GM12878 (cell line): ENCODE data around the gene BEST2. TPM values are rescaled to one million over a fixed set of nuclear protein-coding genes. Genes with fewer than 3 reads are reported as not detected.

ENCODE experiments used
- ATAC-seq: fragments of 200-7000 bp; cut with Tn5 transposase; 3 replicates; pipeline ENCODE4 v1.9.1; 2020; ENCODE audit warnings: mild to moderate bottlenecking, moderate library complexity
- BruUV-seq: library from RNA; stranded (reverse); fragments of 400-500 nt; replicated peaks from 2 replicates; lab custom pipeline; 2021; lab: Mats Ljungman, UMichigan
- CTCF ChIA-PET: fragments of 300-600 bp; sonication (Branson Sonifier 250); formaldehyde crosslinking; extraction: SDS; loops from one replicate; lab custom pipeline; 2021; ENCODE audit warnings: inconsistent platforms; lab: Yijun Ruan, JAX
- POLR2A ChIA-PET: fragments of 350-600 bp; formaldehyde crosslinking; extraction: SDS; loops from one replicate; lab custom pipeline; 2021; ENCODE audit warnings: inconsistent platforms; lab: Charles Lee
- RAD21 ChIA-PET: fragments of 300-600 bp; sonication (Branson Sonifier 250); formaldehyde crosslinking; loops from one replicate; lab custom pipeline; 2023; ENCODE audit warnings: antibody characterized with exemption; ENCODE audit not compliant: unreplicated experiment; lab: Charles Lee
- SMC1A ChIA-PET: fragments of 300-600 bp; sonication (Branson Sonifier 250); formaldehyde crosslinking; loops from one replicate; lab custom pipeline; 2023; ENCODE audit not compliant: unreplicated experiment, uncharacterized antibody; lab: Charles Lee
- DNase-seq: peaks from one replicate; pipeline ENCODE4 v3.0.0-alpha.2; 2011; ENCODE audit warnings: low read depth, low spot score
- FAIRE-seq: peaks from 3 replicates; lab custom pipeline; 2011; peaks lifted over from hg19 to GRCh38; lab: Jason Lieb, UNC
- H2AFZ ChIP-seq: 2 replicates; pipeline ENCODE4 v1.6.0; 2011; ENCODE audit warnings: low read depth, low read length, control low read depth; ENCODE audit not compliant: control insufficient read depth
- H3K27ac ChIP-seq: 2 replicates; pipeline ENCODE4 v1.5.1; 2011; ENCODE audit warnings: control low read depth; ENCODE audit not compliant: control insufficient read depth, insufficient read depth
- H3K27me3 ChIP-seq, 2 experiments: replicated peaks in 1 of 2; 2 replicates each; pipeline versions ENCODE4 v1.6.0 to v1.6.1; 2011; ENCODE audit warnings: low read length in 1 of 2; ENCODE audit not compliant: control insufficient read depth in 2 of 2, insufficient read depth in 2 of 2
- H3K36me3 ChIP-seq, 2 experiments: 2 replicates each; pipeline ENCODE4 v1.5.1; 2011; ENCODE audit warnings: low read length in 1 of 2; ENCODE audit not compliant: control insufficient read depth in 2 of 2, insufficient read depth in 2 of 2
- H3K4me1 ChIP-seq: 2 replicates; pipeline ENCODE4 v1.6.1; 2011; ENCODE audit warnings: mild to moderate bottlenecking, low read length, moderate library complexity, mixed read lengths; ENCODE audit not compliant: control insufficient read depth, insufficient read depth
- H3K4me2 ChIP-seq: 2 replicates; pipeline ENCODE4 v1.6.0; 2011; ENCODE audit warnings: control low read depth; ENCODE audit not compliant: control insufficient read depth, insufficient read depth
- H3K4me3 ChIP-seq: fragments of 200-600 bp; sonication (generic); 2 replicates; pipeline ENCODE4 v1.5.1; 2016
- H3K79me2 ChIP-seq: 2 replicates; pipeline ENCODE4 v1.6.0; 2011; ENCODE audit warnings: low read length; ENCODE audit not compliant: control insufficient read depth, insufficient read depth
- H3K9ac ChIP-seq: 2 replicates; pipeline ENCODE4 v1.8.0; 2011; ENCODE audit warnings: low read length, control low read depth, mixed read lengths; ENCODE audit not compliant: control insufficient read depth, insufficient read depth
- H3K9me3 ChIP-seq: replicated peaks from 3 replicates; pipeline ENCODE4 v1.5.1; 2011; ENCODE audit warnings: mild to moderate bottlenecking, low read length; ENCODE audit not compliant: control insufficient read depth, insufficient read depth
- H4K20me1 ChIP-seq: 2 replicates; pipeline ENCODE4 v1.6.0; 2011; ENCODE audit not compliant: control insufficient read depth, insufficient read depth
- DPF2 ChIP-seq: fragments of 450-650 bp; IDR thresholded peaks from 2 replicates; pipeline ENCODE4 v1.6.1; 2017; ENCODE audit warnings: mild to moderate bottlenecking
- EGR1 ChIP-seq, 2 experiments: IDR thresholded peaks; 1 replicate in 1 of 2; 2 replicates in 1 of 2; pipeline ENCODE4 v1.6.1; 2011 to 2012; ENCODE audit warnings: low read depth in 2 of 2, low read length in 2 of 2, borderline replicate concordance in 1 of 2, mild to moderate bottlenecking in 1 of 2, moderate library complexity in 1 of 2
- NR2C1 ChIP-seq: fragments of 450-650 bp; IDR thresholded peaks from 2 replicates; pipeline ENCODE4 v1.6.1; 2017; ENCODE audit warnings: antibody characterized with exemption, mild to moderate bottlenecking, moderate library complexity
- SMAD5 ChIP-seq: IDR thresholded peaks from 2 replicates; pipeline ENCODE4 v1.6.1; 2016; ENCODE audit warnings: antibody characterized with exemption, low read depth
- SMARCA5 ChIP-seq: fragments of 450-650 bp; IDR thresholded peaks from 2 replicates; pipeline ENCODE4 v1.6.1; 2017; ENCODE audit warnings: mild to moderate bottlenecking
- WGBS: methylation state at CpG from one replicate; pipeline ENCODE4 v1.1.6; 2016; ENCODE audit warnings: low lambda C conversion rate; ENCODE audit not compliant: insufficient replicate concordance, insufficient coverage; ENCODE audit errors: missing lambda C conversion rate; 5-methylcytosine and 5-hydroxymethylcytosine counted together
- in situ Hi-C: fragments of 300-500 bp; cut with MboI; formaldehyde crosslinking; loops from 9 replicates; pipeline ENCODE4 v1.14.3; 2018; ENCODE audit warnings: mixed read lengths
- intact Hi-C: fragments of 100-400 bp; cut with micrococcal nuclease; formaldehyde crosslinking; loops from one replicate; pipeline ENCODE4 v1.14.2; 2022; ENCODE audit not compliant: unreplicated experiment
- polyA plus RNA-seq, 11 experiments: library from polyadenylated mRNA; depleted of rRNA in 4 of 11; unstranded in 6 of 11; stranded (reverse) in 5 of 11; fragments of >200 nt; fragmentation: Nextera tagmentation in 4 of 11; fragmentation: Illumina TruSeq in 1 of 11; extraction: Ambion mirVana in 4 of 11; extraction: Trizol in 1 of 11; gene quantifications; 1 replicate in 1 of 11; 2 replicates in 10 of 11; pipeline versions ENCODE4 v1.2.1 to v1.2.3, GENCODE V29; 2011 to 2016; ENCODE audit warnings: inconsistent platforms in 2 of 11, missing spikeins in 2 of 11, low read depth in 1 of 11
- total RNA-seq, 4 experiments: library from RNA; depleted of rRNA in 3 of 4; stranded (reverse); fragments of >200 nt in 3 of 4; fragmentation: Illumina TruSeq in 1 of 4; extraction: Trizol in 1 of 4; gene quantifications; 2 replicates each; pipeline versions ENCODE4 v1.2.1 to v1.2.3, GENCODE V29; 2013 to 2021
- TF ChIP-seq, protein P1 (sequence below): fragments of 450-650 bp; IDR thresholded peaks from 2 replicates; pipeline ENCODE4 v1.6.1; 2017; ENCODE audit warnings: low read depth, mild to moderate bottlenecking, moderate library complexity
- TF ChIP-seq, protein P2 (sequence below): fragments of 450-650 bp; IDR thresholded peaks from 2 replicates; pipeline ENCODE4 v1.6.1; 2017; ENCODE audit warnings: borderline replicate concordance
- TF ChIP-seq, protein P3 (sequence below): IDR thresholded peaks from 2 replicates; pipeline ENCODE4 v1.6.1; 2011; ENCODE audit warnings: borderline replicate concordance, low read depth, mild to moderate bottlenecking, moderate library complexity, low read length; ENCODE audit not compliant: insufficient read depth, poor library complexity, severe bottlenecking
- TF ChIP-seq, protein P4 (sequence below): IDR thresholded peaks from 2 replicates; pipeline ENCODE4 v1.6.1; 2012; ENCODE audit warnings: low read depth, low read length, improper control_type of control experiment
- TF ChIP-seq, protein P5 (sequence below): fragments of 450-650 bp; formaldehyde crosslinking; IDR thresholded peaks from 2 replicates; pipeline ENCODE4 v1.4.0; 2020; ENCODE audit warnings: mild to moderate bottlenecking, moderate library complexity

The BEST2 gene
- total and polyA plus RNA-seq, 10 of the 15 experiments (the other 5 are each of a cell fraction or from before 2014, with no cell fraction given) = not detected

DNA sequence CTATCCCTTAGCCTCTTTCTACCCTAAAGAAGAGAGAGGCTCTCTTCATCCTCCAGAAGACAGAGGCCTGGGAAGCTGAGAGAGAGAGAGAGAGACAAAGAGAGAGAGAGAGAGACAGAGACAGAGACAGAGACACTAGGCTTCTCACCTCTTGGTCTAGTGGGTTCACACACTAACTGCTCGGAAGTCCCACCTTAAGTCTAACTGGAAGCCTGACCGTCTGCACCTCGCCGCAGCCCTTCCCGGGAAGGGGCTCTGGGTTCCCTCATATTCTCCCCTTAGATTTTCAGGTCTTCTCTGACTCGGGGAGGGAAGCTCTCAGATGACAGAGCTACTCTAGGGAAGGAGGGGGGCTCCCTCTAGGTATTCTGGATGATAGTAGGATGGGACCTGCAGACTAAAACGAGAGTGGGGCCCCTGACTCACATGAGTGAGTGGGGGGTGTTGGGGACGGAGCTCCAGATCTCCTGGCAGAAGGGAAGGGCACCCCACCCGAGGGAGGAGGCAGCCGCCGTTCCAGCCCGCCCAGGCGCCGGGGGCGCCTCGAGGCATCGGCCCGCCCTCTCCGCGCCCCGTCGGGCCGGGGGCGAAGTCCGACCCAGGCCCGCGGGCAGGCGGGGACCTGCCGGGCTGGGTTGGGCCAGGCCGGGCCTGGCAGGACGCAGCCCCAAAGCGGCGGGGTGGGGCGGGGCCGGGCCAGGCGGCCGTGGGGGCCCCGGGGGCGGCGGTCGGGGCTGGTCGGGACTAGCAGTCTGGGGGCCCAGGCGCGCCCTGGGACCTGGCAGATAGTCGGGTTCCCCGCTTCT, 37.7 kb downstream of the BEST2 start:
- BruUV-seq = no TSS peak
- intact Hi-C loops (loop anchor here (5.0 to 10.0 kb wide), 2 partner anchors 148 to 1694 kb away; partner anchors contain the start of gene CALR), in situ Hi-C loops (no loop called here)
- Histone ChIP-seq H3K27me3 (no peaks in the 10 kb centered on the region), H3K4me2 (peak overlapping the region; percentile 97), H3K79me2 (peaks cover 42% of the 10 kb centered on the region), H3K36me3 (no peaks in the 10 kb centered on the region), H3K4me1 (peaks cover 55% of the 10 kb centered on the region), H3K27ac (peak overlapping the region; percentile 99), H3K9me3 (no peaks in the 10 kb centered on the region; the same call in 2 of the 3 replicates), H3K9ac (peak overlapping the region; percentile 97), H4K20me1 (no peaks in the 10 kb centered on the region), H3K4me3 (peak overlapping the region; percentile 90), H2AFZ (no peak overlapping the region; the same call in none of the 2 replicates)
- SMC1A ChIA-PET = interaction anchor here (1.4 to 4.1 kb wide), 3 partner anchors 12 to 29 kb away, joined by 3 to 28 read pairs (median 4); no protein-coding TSS in a partner anchor
- CTCF ChIA-PET = interaction anchor here (1.4 to 4.2 kb wide), 3 partner anchors 7 to 24 kb away, joined by 8 to 44 read pairs (median 22); no protein-coding TSS in a partner anchor
- under 1% methylated on average over 45 of the region's 46 CpGs for WGBS
- RAD21 ChIA-PET = interaction anchor here (0.6 to 4.5 kb wide), 4 partner anchors 11 to 101 kb away, joined by 3 to 49 read pairs (median 4); no protein-coding TSS in a partner anchor
- DNase-seq = no peak
- no peak for ATAC-seq
- no peak for FAIRE-seq
- POLR2A ChIA-PET = interaction anchor here (0.6 to 3.4 kb wide), 4 partner anchors 8 to 366 kb away, joined by 3 to 66 read pairs (median 4); no protein-coding TSS in a partner anchor
- TF ChIP-seq DPF2 (peak; percentile 15), NR2C1 (0 out of 2 replicates have a peak, but pooled peaks have one; percentile 12), EGR1 (IDR thresholded peaks at IDR 0.05; ENCODE audit: borderline replicate concordance in 1 of 2, low read depth in 2 of 2, low read length in 2 of 2) (peak in 1 of 2 experiments; percentile 27; a peak in 1 of 3 replicates), SMAD5 (peak; percentile 67; the same call in 1 of the 2 replicates), SMARCA5 (peak; percentile 88)
- TF ChIP-seq, protein P1, sequence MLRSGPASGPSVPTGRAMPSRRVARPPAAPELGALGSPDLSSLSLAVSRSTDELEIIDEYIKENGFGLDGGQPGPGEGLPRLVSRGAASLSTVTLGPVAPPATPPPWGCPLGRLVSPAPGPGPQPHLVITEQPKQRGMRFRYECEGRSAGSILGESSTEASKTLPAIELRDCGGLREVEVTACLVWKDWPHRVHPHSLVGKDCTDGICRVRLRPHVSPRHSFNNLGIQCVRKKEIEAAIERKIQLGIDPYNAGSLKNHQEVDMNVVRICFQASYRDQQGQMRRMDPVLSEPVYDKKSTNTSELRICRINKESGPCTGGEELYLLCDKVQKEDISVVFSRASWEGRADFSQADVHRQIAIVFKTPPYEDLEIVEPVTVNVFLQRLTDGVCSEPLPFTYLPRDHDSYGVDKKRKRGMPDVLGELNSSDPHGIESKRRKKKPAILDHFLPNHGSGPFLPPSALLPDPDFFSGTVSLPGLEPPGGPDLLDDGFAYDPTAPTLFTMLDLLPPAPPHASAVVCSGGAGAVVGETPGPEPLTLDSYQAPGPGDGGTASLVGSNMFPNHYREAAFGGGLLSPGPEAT = peak; percentile 4; the same call in 1 of the 2 replicates
- TF ChIP-seq, protein P2, sequence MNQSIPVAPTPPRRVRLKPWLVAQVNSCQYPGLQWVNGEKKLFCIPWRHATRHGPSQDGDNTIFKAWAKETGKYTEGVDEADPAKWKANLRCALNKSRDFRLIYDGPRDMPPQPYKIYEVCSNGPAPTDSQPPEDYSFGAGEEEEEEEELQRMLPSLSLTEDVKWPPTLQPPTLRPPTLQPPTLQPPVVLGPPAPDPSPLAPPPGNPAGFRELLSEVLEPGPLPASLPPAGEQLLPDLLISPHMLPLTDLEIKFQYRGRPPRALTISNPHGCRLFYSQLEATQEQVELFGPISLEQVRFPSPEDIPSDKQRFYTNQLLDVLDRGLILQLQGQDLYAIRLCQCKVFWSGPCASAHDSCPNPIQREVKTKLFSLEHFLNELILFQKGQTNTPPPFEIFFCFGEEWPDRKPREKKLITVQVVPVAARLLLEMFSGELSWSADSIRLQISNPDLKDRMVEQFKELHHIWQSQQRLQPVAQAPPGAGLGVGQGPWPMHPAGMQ = no peak
- TF ChIP-seq, protein P3, sequence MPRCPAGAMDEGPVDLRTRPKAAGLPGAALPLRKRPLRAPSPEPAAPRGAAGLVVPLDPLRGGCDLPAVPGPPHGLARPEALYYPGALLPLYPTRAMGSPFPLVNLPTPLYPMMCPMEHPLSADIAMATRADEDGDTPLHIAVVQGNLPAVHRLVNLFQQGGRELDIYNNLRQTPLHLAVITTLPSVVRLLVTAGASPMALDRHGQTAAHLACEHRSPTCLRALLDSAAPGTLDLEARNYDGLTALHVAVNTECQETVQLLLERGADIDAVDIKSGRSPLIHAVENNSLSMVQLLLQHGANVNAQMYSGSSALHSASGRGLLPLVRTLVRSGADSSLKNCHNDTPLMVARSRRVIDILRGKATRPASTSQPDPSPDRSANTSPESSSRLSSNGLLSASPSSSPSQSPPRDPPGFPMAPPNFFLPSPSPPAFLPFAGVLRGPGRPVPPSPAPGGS = peak; percentile 31
- TF ChIP-seq, protein P4, sequence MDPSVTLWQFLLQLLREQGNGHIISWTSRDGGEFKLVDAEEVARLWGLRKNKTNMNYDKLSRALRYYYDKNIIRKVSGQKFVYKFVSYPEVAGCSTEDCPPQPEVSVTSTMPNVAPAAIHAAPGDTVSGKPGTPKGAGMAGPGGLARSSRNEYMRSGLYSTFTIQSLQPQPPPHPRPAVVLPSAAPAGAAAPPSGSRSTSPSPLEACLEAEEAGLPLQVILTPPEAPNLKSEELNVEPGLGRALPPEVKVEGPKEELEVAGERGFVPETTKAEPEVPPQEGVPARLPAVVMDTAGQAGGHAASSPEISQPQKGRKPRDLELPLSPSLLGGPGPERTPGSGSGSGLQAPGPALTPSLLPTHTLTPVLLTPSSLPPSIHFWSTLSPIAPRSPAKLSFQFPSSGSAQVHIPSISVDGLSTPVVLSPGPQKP = 0 out of 2 replicates have a peak, but pooled peaks have one; percentile 30
- TF ChIP-seq, protein P5, sequence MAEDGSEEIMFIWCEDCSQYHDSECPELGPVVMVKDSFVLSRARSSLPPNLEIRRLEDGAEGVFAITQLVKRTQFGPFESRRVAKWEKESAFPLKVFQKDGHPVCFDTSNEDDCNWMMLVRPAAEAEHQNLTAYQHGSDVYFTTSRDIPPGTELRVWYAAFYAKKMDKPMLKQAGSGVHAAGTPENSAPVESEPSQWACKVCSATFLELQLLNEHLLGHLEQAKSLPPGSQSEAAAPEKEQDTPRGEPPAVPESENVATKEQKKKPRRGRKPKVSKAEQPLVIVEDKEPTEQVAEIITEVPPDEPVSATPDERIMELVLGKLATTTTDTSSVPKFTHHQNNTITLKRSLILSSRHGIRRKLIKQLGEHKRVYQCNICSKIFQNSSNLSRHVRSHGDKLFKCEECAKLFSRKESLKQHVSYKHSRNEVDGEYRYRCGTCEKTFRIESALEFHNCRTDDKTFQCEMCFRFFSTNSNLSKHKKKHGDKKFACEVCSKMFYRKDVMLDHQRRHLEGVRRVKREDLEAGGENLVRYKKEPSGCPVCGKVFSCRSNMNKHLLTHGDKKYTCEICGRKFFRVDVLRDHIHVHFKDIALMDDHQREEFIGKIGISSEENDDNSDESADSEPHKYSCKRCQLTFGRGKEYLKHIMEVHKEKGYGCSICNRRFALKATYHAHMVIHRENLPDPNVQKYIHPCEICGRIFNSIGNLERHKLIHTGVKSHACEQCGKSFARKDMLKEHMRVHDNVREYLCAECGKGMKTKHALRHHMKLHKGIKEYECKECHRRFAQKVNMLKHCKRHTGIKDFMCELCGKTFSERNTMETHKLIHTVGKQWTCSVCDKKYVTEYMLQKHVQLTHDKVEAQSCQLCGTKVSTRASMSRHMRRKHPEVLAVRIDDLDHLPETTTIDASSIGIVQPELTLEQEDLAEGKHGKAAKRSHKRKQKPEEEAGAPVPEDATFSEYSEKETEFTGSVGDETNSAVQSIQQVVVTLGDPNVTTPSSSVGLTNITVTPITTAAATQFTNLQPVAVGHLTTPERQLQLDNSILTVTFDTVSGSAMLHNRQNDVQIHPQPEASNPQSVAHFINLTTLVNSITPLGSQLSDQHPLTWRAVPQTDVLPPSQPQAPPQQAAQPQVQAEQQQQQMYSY (CRISPR knock-in tag) = no peak
